SH-SY5Y (cell line): ENCODE data around the gene E2F7.

Source experiments
- GATA2 ChIP-seq: IDR thresholded peaks from 2 replicates; pipeline ENCODE4 v1.6.1; 2011; ENCODE audit warnings: mild to moderate bottlenecking, low read depth, low read length
- GATA3 ChIP-seq: IDR thresholded peaks from 2 replicates; pipeline ENCODE4 v1.6.1; 2011; ENCODE audit warnings: low read depth, mild to moderate bottlenecking, low read length, moderate library complexity

DNA sequence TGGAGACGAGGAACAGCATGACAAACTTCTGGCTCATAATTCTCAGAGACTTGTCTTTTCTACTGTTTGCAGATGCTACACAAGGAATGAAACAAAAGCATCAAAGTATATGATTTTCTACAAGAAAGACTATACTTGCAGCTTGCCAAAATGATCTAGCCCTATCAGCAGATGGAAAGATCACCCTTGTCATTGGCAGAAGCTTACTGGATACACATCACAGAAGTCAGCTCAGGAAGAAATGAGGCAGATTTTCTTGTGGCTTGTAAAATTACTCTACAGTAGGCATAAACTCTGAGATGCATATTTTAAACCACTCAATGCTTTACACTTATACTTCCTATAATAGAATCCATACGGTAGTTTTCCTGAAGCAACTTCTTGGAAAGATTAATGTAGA lies 20.6 kb downstream of the E2F7 start:
- TF ChIP-seq GATA2, result no peak
- no peak for TF ChIP-seq GATA3
